ENCODE results near the gene KCNE5.
"Not testable (repeated sequence)": the region's sequence is repeated elsewhere in the genome, so short reads cannot be mapped to it uniquely, and the experiment has no call there.

KCNE5 gene

GRCh38 chrX:109624641-109625616 lies at the start of gene KCNE5:
KCNE5 (minus strand) TSS chrX:109625172; CDS start chrX:109625020, 152 bp downstream.
- DNase-seq (ENCODE audit: low read depth): no peak

DNA sequence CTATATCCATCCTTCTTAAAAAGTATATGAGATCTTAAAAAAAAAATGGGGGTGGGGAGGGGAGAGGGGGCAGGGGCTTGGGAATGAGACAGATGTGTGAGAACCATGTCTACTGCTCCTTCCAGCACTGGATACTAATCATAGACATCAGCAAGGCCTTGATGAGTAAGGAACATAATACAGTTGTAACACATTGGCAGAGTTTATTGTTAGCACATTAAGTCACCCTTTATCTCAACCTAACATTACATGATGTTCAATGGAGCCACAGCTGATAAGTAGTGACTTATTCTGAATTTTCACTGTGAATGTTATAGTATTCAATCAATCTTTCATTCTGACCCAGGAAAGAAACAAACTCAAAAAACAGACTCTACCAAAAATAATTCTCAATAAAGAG lies 47.3 kb upstream of the KCNE5 start:
- no peak for DNase-seq (ENCODE audit: low read depth)

- DNase-seq (ENCODE audit: low read depth): not testable (repeated sequence)
These were observed 46.2 kb upstream of the KCNE5 start for GRCh38 chrX:109671170-109671569.

GRCh38 chrX:109667986-109668385 lies 43.0 kb upstream of the KCNE5 start:
- DNase-seq (ENCODE audit: low read depth): no peak

- no peak for DNase-seq (ENCODE audit: low read depth)
These were observed 35.6 kb upstream of the KCNE5 start for GRCh38 chrX:109660435-109661143.

GRCh38 chrX:109658391-109658790 lies 33.4 kb upstream of the KCNE5 start:
- DNase-seq (ENCODE audit: low read depth): no peak

DNA sequence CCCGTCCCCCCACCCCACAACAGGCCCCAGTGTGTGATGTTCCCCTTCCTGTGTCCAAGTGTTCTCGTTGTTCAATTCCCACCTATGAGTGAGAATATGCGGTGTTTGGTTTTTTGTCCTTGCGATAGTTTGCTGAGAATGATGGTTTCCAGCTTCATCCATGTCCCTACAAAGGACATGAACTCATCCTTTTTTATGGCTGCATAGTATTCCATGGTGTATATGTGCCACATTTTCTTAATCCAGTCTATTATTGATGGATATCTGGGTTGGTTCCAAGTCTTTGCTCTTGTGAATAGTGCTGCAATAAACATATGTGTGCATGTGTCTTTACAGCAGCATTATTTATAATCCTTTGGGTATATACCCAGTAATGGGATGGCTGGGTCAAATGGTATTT lies 32.4 kb upstream of the KCNE5 start:
- not testable (repeated sequence) for DNase-seq (ENCODE audit: low read depth)

- DNase-seq (ENCODE audit: low read depth): no peak
These were observed 31.8 kb upstream of the KCNE5 start for GRCh38 chrX:109656774-109657173.

GRCh38 chrX:109655502-109656201 lies 30.7 kb upstream of the KCNE5 start:
- no peak for DNase-seq (ENCODE audit: low read depth)

- DNase-seq (ENCODE audit: low read depth): no peak
These were observed 29.6 kb upstream of the KCNE5 start for GRCh38 chrX:109654516-109655109.

DNA sequence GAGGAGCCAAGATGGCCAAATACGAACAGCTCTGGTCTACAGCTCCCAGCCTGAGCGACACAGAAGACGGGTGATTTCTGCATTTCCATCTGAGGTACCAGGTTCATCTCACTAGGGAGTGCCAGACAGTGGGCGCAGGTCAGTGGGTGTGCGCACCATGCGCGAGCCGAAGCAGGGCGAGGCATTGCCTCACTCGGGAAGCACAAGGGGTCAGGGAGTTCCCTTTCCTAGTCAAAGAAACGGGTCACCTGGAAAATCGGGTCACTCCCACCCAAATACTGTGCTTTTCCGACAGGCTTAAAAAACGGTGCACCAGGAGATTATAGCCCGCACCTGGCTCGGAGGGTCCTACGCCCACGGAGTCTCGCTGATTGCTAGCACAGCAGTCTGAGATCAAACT lies 19.7 kb upstream of the KCNE5 start:
- not testable (repeated sequence) for DNase-seq (ENCODE audit: low read depth)

DNA sequence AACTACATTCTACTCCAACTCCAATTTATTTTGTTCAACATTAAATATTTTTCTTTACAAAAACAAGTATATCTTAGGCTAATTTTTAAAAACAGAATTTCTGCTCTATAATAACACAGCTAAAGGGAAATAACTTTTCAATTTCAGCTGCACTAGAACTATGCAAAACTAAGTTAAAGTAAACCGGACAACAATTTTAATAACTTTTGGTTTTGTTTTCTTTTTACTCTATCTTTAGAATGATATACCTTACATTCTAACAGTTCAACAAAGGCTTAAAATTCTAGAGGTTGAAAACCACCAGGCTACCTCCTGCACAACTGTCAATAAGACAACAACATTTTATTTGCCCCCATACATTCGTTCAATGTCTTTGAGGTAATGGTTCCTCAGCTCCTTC lies 18.7 kb upstream of the KCNE5 start:
- no peak for DNase-seq (ENCODE audit: low read depth)

DNA sequence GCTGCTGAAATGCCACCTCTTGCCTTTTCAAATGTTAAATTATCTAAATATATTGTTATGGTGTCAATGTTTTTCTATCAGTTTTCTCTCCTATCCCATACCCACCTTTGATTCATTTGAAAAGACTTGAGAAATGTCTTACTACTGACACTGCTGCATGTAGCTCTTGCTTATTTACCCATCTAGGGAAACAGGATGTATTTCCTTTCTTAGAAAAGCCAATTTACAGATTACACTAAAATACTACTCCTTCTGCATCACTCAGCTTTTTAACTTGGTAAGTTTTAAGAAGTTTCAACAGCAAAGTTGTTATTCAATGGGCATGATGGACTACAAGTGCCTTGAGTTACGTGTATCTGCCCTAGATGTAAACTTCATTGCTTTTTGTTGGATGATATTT lies 13.2 kb upstream of the KCNE5 start:
- DNase-seq (ENCODE audit: low read depth): no peak

- not testable (repeated sequence) for DNase-seq (ENCODE audit: low read depth)
These were observed 12.5 kb upstream of the KCNE5 start for GRCh38 chrX:109637477-109637876.

- DNase-seq (ENCODE audit: low read depth): no peak
These were observed 10.2 kb upstream of the KCNE5 start for GRCh38 chrX:109635146-109635545.

- no peak for DNase-seq (ENCODE audit: low read depth)
These were observed 8.0 kb upstream of the KCNE5 start for GRCh38 chrX:109632906-109633504.

DNA sequence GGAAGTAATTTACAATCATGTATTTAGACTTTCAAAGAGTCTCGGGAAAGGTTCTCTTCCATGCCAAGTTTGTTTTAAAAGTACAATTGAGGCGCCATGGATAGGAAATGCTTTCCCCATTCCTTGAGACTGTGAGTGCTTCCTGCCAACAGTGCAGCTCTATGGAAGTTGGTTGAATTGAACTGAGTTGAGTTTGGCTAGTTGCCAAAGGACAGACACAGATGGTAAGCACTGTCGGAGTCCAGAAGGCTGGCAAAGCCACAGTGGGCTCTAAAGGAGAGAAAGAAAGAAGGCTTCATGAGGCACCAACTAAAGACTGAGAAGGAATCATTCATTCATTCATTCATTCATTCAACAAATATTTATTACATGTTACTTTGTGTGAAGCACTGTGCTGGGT lies 4.3 kb upstream of the KCNE5 start:
- no peak for DNase-seq (ENCODE audit: low read depth)

DNA sequence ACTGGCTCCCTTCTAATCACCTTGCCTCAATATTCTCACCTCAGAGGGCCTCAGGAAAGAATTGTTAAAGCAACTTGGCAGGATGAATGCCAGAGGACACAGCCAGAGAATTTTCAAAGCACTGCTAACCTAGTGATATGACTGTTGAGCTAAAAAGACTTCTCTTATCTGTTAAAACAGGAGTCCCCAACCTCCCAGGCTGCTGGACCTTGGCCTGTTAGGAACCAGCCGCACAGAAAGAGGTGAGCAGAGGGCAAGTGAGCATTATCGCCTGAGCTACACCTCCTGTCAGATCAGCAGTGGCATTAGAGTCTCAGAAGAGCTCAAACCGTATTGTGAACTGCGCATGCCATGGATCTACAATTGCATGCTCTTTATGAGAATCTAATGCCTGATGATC lies 1.7 kb upstream of the KCNE5 start:
- DNase-seq (ENCODE audit: low read depth): no peak

DNA sequence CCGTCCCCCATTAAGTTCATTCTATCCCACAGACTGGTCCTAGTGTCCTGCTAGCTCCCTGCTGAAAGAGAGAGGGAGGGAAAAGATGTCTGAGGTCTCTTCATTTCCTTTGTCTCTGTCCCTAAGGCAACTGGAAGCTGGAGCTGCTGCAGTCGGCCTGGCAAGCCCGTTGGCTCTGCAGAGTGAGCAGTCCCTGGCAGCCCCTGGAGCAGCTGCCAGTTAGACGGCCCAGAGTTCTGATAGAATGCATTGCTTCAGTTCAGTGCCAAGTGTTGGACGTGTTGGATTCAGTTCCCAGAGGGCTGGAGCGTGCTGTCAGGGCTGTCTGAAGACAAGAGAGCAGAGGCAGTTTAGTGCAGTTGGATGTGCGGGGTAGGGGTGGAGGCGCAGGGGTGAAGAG lies 975 bp downstream of the KCNE5 start:
- DNase-seq (ENCODE audit: low read depth): no peak

- no peak for DNase-seq (ENCODE audit: low read depth)
These were observed 2.7 kb downstream of the KCNE5 start for GRCh38 chrX:109622270-109622669.

DNA sequence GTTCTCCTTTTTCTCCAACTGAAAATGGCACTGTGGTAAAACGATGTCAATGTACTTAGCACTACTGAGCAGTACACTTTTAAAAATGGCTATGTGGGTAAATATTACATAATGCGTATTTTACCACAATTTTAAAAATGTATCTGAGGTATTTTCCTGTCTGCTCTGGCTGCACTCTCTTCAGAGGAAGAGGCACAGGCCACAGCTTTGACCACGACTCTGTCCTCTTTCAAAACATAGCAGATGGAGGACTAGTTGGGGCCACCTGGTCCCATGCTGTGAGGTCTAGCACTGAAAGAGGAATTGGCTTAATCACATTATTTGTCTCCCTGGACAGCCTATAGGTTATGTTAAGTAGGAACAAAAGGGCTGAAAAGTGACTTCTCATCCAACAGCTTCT lies 5.2 kb downstream of the KCNE5 start:
- no peak for DNase-seq (ENCODE audit: low read depth)

GRCh38 chrX:109614951-109615350 lies 10.0 kb downstream of the KCNE5 start:
- DNase-seq (ENCODE audit: low read depth): no peak

All from T-helper 22 cell (primary cell).